H1 (cell line): ENCODE data around the gene JPT2. TPM values are rescaled to one million over a fixed set of nuclear protein-coding genes. Genes with fewer than 3 reads are reported as not detected.

ENCODE experiments used
- CTCF ChIA-PET: fragments of 300-600 bp; sonication (Branson Sonifier 250); formaldehyde crosslinking; loops from one replicate; lab custom pipeline; 2021; ENCODE audit not compliant: partially characterized antibody; lab: Charles Lee
- POLR2A ChIA-PET: fragments of 300-600 bp; sonication (Branson Sonifier 250); formaldehyde crosslinking; loops from one replicate; lab custom pipeline; 2021; ENCODE audit warnings: inconsistent platforms; ENCODE audit not compliant: partially characterized antibody; lab: Charles Lee
- DNase-seq, 2 experiments: peaks; one replicate each; pipeline versions ENCODE4 v3.0.0 to v3.0.0-alpha.2; 2010 to 2022; ENCODE audit warnings: low spot score in 2 of 2, low read depth in 1 of 2, mixed read lengths in 1 of 2
- FAIRE-seq: peaks from 2 replicates; lab custom pipeline; 2011; peaks lifted over from hg19 to GRCh38; lab: Jason Lieb, UNC
- H2AFZ ChIP-seq: 2 replicates; pipeline ENCODE4 v1.8.1; 2012; ENCODE audit warnings: low read length, inconsistent platforms
- H2AK5ac ChIP-seq: 2 replicates; pipeline ENCODE4 v1.6.1; 2013; ENCODE audit warnings: low read depth, low read length
- H2BK120ac ChIP-seq: replicated peaks from 2 replicates; pipeline ENCODE3; 2013; ENCODE audit warnings: low read depth, low read length, inconsistent platforms
- H2BK12ac ChIP-seq: 2 replicates; pipeline ENCODE4 v1.6.1; 2013; ENCODE audit warnings: low read depth, low read length
- H2BK15ac ChIP-seq: 2 replicates; pipeline ENCODE4 v1.6.1; 2013; ENCODE audit warnings: low read length
- H2BK20ac ChIP-seq: 2 replicates; pipeline ENCODE4 v1.6.1; 2013; ENCODE audit warnings: low read length
- H2BK5ac ChIP-seq: 2 replicates; pipeline ENCODE4 v1.6.1; 2013; ENCODE audit warnings: low read depth, low read length
- H3K14ac ChIP-seq: 2 replicates; pipeline ENCODE4 v1.6.1; 2013; ENCODE audit warnings: inconsistent platforms; ENCODE audit not compliant: insufficient read length
- H3K18ac ChIP-seq: 2 replicates; pipeline ENCODE4 v1.6.1; 2013; ENCODE audit warnings: low read length; ENCODE audit errors: extremely low read depth
- H3K23ac ChIP-seq: 2 replicates; pipeline ENCODE4 v1.6.1; 2013; ENCODE audit warnings: inconsistent platforms; ENCODE audit not compliant: insufficient read length
- H3K23me2 ChIP-seq: 2 replicates; pipeline ENCODE4 v1.6.1; 2013; ENCODE audit warnings: low read depth, low read length
- H3K27ac ChIP-seq: 2 replicates; pipeline ENCODE4 v1.6.1; 2011; ENCODE audit warnings: low read depth, low read length, inconsistent platforms
- H3K27me3 ChIP-seq, 4 experiments: replicated peaks in 1 of 4; 1 replicate in 1 of 4; 2 replicates in 3 of 4; pipeline versions ENCODE4 v1.6.1 to v1.8.1; 2011 to 2013; ENCODE audit warnings: low read length in 3 of 4, mild to moderate bottlenecking in 3 of 4, inconsistent platforms in 2 of 4, mixed read lengths in 2 of 4, moderate library complexity in 1 of 4; ENCODE audit not compliant: control insufficient read depth in 3 of 4, insufficient read depth in 3 of 4; ENCODE audit errors: extremely low read depth in 1 of 4
- H3K36me3 ChIP-seq, 4 experiments: 2 replicates each; pipeline versions ENCODE4 v1.6.1 to v1.8.1; 2011 to 2013; ENCODE audit warnings: mild to moderate bottlenecking in 4 of 4, low read length in 3 of 4, moderate library complexity in 2 of 4, control low read depth in 1 of 4, inconsistent platforms in 1 of 4; ENCODE audit not compliant: insufficient read depth in 4 of 4, control insufficient read depth in 2 of 4
- H3K4ac ChIP-seq: replicated peaks from 2 replicates; pipeline ENCODE3; 2013; ENCODE audit warnings: low read length, low read depth, mixed read lengths, inconsistent platforms; ENCODE audit not compliant: insufficient read length
- H3K4me1 ChIP-seq, 4 experiments: replicated peaks in 1 of 4; 1 replicate in 1 of 4; 2 replicates in 3 of 4; pipeline versions ENCODE4 v1.6.1 to v1.8.1; 2011 to 2013; ENCODE audit warnings: low read length in 3 of 4, inconsistent platforms in 2 of 4, mixed read lengths in 1 of 4; ENCODE audit not compliant: insufficient read depth in 4 of 4, control insufficient read depth in 3 of 4
- H3K4me2 ChIP-seq, 2 experiments: 2 replicates each; pipeline versions ENCODE4 v1.6.1 to v1.8.1; 2011 to 2013; ENCODE audit warnings: low read depth in 2 of 2, low read length in 2 of 2, control low read depth in 1 of 2, inconsistent platforms in 1 of 2, mild to moderate bottlenecking in 1 of 2; ENCODE audit not compliant: insufficient read depth in 1 of 2
- H3K4me3 ChIP-seq, 4 experiments: fragments of 200-600, 300-600 bp in 1 of 4; sonication (generic), shearing (Covaris generic), sonication (Bioruptor Twin) in 1 of 4; 2 replicates each; pipeline versions ENCODE4 v1.5.1 to v1.8.1; 2011 to 2016; ENCODE audit warnings: low read length in 4 of 4, low read depth in 3 of 4, control low read depth in 2 of 4, inconsistent platforms in 2 of 4, mild to moderate bottlenecking in 2 of 4, mixed read lengths in 1 of 4, moderate library complexity in 1 of 4; ENCODE audit not compliant: insufficient read depth in 2 of 4; ENCODE audit errors: extremely low read depth in 1 of 4
- H3K56ac ChIP-seq: replicated peaks from 2 replicates; pipeline ENCODE3; 2013; ENCODE audit warnings: low read depth, mild to moderate bottlenecking, mixed read lengths, low read length, inconsistent platforms; ENCODE audit not compliant: insufficient read length
- H3K79me1 ChIP-seq: 2 replicates; pipeline ENCODE4 v1.6.1; 2013; ENCODE audit warnings: low read depth, low read length, control low read depth
- H3K79me2 ChIP-seq, 2 experiments: 2 replicates each; pipeline versions ENCODE4 v1.6.1 to v1.8.1; 2012 to 2013; ENCODE audit warnings: low read length in 2 of 2, mild to moderate bottlenecking in 2 of 2, inconsistent platforms in 1 of 2; ENCODE audit not compliant: insufficient read depth in 2 of 2, control insufficient read depth in 1 of 2
- H3K9ac ChIP-seq, 4 experiments: replicated peaks in 1 of 4; 1 replicate in 1 of 4; 2 replicates in 3 of 4; pipeline versions ENCODE4 v1.6.1 to v1.8.1; 2011 to 2013; ENCODE audit warnings: low read depth in 3 of 4, low read length in 3 of 4, control low read depth in 2 of 4, mild to moderate bottlenecking in 2 of 4, moderate library complexity in 2 of 4, inconsistent platforms in 1 of 4; ENCODE audit errors: extremely low read depth in 1 of 4
- H3K9me3 ChIP-seq, 2 experiments: 2 replicates each; pipeline versions ENCODE4 v1.6.1 to v1.8.1; 2012 to 2013; ENCODE audit warnings: mild to moderate bottlenecking in 2 of 2, moderate library complexity in 2 of 2, control low read depth in 1 of 2, inconsistent platforms in 1 of 2, low read depth in 1 of 2, low read length in 1 of 2, mixed read lengths in 1 of 2; ENCODE audit not compliant: insufficient read depth in 2 of 2
- H4K20me1 ChIP-seq, 2 experiments: replicated peaks in 1 of 2; 2 replicates each; pipeline versions ENCODE3 to v1.8.1; 2011 to 2013; ENCODE audit warnings: inconsistent platforms in 2 of 2, low read length in 2 of 2, mild to moderate bottlenecking in 1 of 2; ENCODE audit not compliant: insufficient read depth in 2 of 2, control insufficient read depth in 1 of 2
- H4K5ac ChIP-seq: 2 replicates; pipeline ENCODE4 v1.6.1; 2013; ENCODE audit warnings: low read length, low read depth, mixed read lengths, inconsistent platforms; ENCODE audit not compliant: insufficient read length
- H4K8ac ChIP-seq: 2 replicates; pipeline ENCODE4 v1.8.0; 2013; ENCODE audit warnings: mild to moderate bottlenecking, moderate library complexity, low read length, inconsistent platforms; ENCODE audit not compliant: insufficient read depth; ENCODE audit errors: extremely low read depth
- H4K91ac ChIP-seq: replicated peaks from 2 replicates; pipeline ENCODE3; 2013; ENCODE audit warnings: low read length, mixed read lengths, inconsistent platforms; ENCODE audit not compliant: insufficient read length
- EGR1 ChIP-seq: IDR thresholded peaks from 2 replicates; pipeline ENCODE4 v1.6.1; 2011; ENCODE audit warnings: low read depth, low read length, borderline replicate concordance
- RXRA ChIP-seq: IDR thresholded peaks from 2 replicates; pipeline ENCODE4 v1.6.1; 2011; ENCODE audit warnings: low read depth, mild to moderate bottlenecking, low read length, moderate library complexity; ENCODE audit not compliant: insufficient read depth
- WGBS, 2 experiments: shearing (Covaris generic) in 1 of 2; methylation state at CpG; one replicate each; pipeline versions ENCODE4 v1.1.6 to v1.1.7; 2013 to 2015; ENCODE audit warnings: low lambda C conversion rate in 2 of 2, mixed read lengths in 2 of 2, inconsistent platforms in 1 of 2, low coverage in 1 of 2, missing lambda C conversion rate in 1 of 2; ENCODE audit not compliant: insufficient replicate concordance in 2 of 2, insufficient coverage in 1 of 2, insufficient read length in 1 of 2; ENCODE audit errors: extremely low coverage in 1 of 2, missing lambda C conversion rate in 1 of 2; 5-methylcytosine and 5-hydroxymethylcytosine counted together
- polyA plus RNA-seq, 7 experiments: library from polyadenylated mRNA; depleted of rRNA in 3 of 7; stranded (reverse) in 5 of 7; unstranded in 2 of 7; fragments of >200 nt in 5 of 7; fragments of 200-250 nt in 2 of 7; gene quantifications; 1 replicate in 5 of 7; 2 replicates in 1 of 7; 4 replicates in 1 of 7; pipeline versions ENCODE4 v1.2.1 to v1.2.3, GENCODE V29; 2011 to 2013; ENCODE audit warnings: missing spikeins in 2 of 7, mixed read lengths in 2 of 7
- total RNA-seq: library from RNA; stranded (reverse); fragmentation: NEBNext Ultra II Directional; extraction: Animal tissue kit (Norgen Biotek cat#: 25700); gene quantifications from 2 replicates; pipeline ENCODE4 v1.2.1, GENCODE V29; 2021

The JPT2 gene
- total and polyA plus RNA-seq, 2 of the 8 experiments (the other 6 are each of a cell fraction or from before 2014, with no cell fraction given) = 67.6 to 197 TPM

DNA sequence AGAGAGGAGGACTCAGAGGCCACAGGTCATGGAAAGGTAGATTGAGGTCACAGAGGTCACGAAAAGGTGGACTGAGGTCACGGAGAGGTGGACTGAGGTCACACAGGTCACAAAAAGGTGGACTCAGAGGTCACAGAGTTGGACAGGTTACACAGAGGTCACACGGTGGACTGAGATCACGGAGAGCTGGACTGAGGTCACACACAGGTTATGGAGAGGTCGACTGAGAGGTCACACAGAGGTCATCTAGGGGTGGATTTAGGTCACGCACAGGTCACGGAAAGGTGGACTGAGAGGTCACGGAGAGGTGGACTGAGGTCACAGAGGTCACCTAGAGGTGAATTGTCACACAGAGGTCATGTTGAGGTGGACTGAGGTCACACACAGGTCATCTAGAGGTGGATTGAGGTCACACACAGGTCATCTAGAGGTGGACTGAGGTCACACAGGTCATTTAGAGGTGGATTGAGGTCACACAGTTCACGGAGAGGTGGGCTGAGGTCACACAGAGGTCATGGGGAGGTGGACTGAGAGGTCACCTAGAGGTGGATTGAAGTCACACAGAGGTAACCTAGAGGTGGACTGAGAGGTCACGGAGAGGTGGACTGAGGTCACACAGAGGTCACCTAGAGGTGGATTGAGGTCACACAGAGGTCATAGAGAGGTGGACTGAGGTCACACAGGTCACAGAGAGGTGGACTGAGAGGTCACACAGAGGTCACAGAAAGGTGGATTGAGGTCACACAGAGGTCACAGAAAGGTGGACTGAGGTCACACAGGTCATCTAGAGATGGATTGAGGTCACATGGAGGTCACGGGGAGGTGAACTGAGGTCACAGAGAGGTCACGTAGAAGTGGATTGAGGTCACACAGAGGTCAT, 26.7 kb upstream of the JPT2 start:
- no peak overlapping the region for H4K91ac ChIP-seq
- H3K23ac ChIP-seq = no peak overlapping the region
- H2BK12ac ChIP-seq = no peak overlapping the region
- H3K4me1 ChIP-seq = no peaks in the 10 kb centered on the region
- H4K20me1 ChIP-seq = peaks cover 5 to 29% of the 10 kb centered on the region in 2 experiments
- no peaks in the 10 kb centered on the region for H3K23me2 ChIP-seq
- H2BK5ac ChIP-seq = no peak overlapping the region; the same call in 1 of the 2 replicates
- no peak overlapping the region for H2AFZ ChIP-seq
- H2BK120ac ChIP-seq = no peak overlapping the region
- no peak overlapping the region for H3K18ac ChIP-seq
- DNase-seq (no peak), FAIRE-seq (no peak)
- no peak overlapping the region for H3K4ac ChIP-seq
- peaks cover 13% of the 10 kb centered on the region; the same call in 1 of the 2 replicates for H3K79me1 ChIP-seq
- H2BK20ac ChIP-seq = no peak overlapping the region
- no peak overlapping the region for H3K14ac ChIP-seq
- no peak overlapping the region for H2AK5ac ChIP-seq
- H3K9me3 ChIP-seq = no peaks in the 10 kb centered on the region
- no peak overlapping the region for H4K5ac ChIP-seq
- TF ChIP-seq RXRA (peak; percentile 90; the same call in 1 of the 2 replicates), EGR1 (no peak)
- TF ChIP-seq, all 59 proteins: peak for 1
- ChIA-PET CTCF (no interaction called here), POLR2A (interaction anchor here (1.2 to 1.9 kb wide), 3 partner anchors 7 to 72 kb away, joined by 3 to 5 read pairs (median 4); no protein-coding TSS in a partner anchor)
- H3K27ac ChIP-seq = no peak overlapping the region
- no peaks in the 10 kb centered on the region for H3K27me3 ChIP-seq
- H3K4me3 ChIP-seq = no peak overlapping the region
- no peak overlapping the region for H3K4me2 ChIP-seq
- no peak overlapping the region; a peak in 1 of 7 replicates for H3K9ac ChIP-seq
- WGBS, 2 experiments = 91% methylated on average over 12 of the region's 12 CpGs; no CpG with 5 or more reads in 1 of the 2 experiments
- no peak overlapping the region for H2BK15ac ChIP-seq
- no peak overlapping the region for H4K8ac ChIP-seq
- peaks cover 0 to 3% of the 10 kb centered on the region in 2 experiments; a peak in 1 of 4 replicates for H3K79me2 ChIP-seq
- no peak overlapping the region for H3K56ac ChIP-seq
- peaks cover 10 to 28% (median 26%) of the 10 kb centered on the region in 4 experiments; a peak in 7 of 8 replicates for H3K36me3 ChIP-seq
